ENCODE data around the gene CHIA. TPM values are rescaled to one million over a fixed set of nuclear protein-coding genes. Genes with fewer than 3 reads are reported as not detected.

The CHIA gene
- polyA plus RNA-seq, 6 donors from 2014 or later: not detected

- DNase-seq (no peak), ATAC-seq (ENCODE audit: low read depth in 2 of 2) (peak in 1 of 2 donors; percentile 16)
- peaks cover 16 to 20% (median 18%) of the 10 kb centered on the region in 3 donors for H3K4me1 Mint-ChIP-seq
- H3K4me3 Mint-ChIP-seq: peak overlapping the region; percentile 70 to 89 (median 81)
- peak overlapping the region in 3 of 6 donors; percentile 15 to 70 (median 63) for H3K27ac Mint-ChIP-seq
- peaks cover 5 to 11% of the 10 kb centered on the region in 2 donors for H3K36me3 Mint-ChIP-seq
- peaks cover 0 to 3% (median under 1%) of the 10 kb centered on the region in 7 donors for H3K9me3 Mint-ChIP-seq
- peaks cover 20 to 68% (median 42%) of the 10 kb centered on the region in 3 donors for H3K27me3 Mint-ChIP-seq
Measured at GRCh38 chr1:111271464-111271801, 19.2 kb upstream of the CHIA start.

- ATAC-seq (ENCODE audit: low read depth in 2 of 2): no peak
- Mint-ChIP-seq H3K27ac (no peak overlapping the region), H3K4me1 (peaks cover 16 to 20% (median 18%) of the 10 kb centered on the region in 3 donors), H3K4me3 (peak overlapping the region in 3 of 8 donors; percentile 40 to 81 (median 74)), H3K36me3 (peaks cover 0 to 7% of the 10 kb centered on the region in 2 donors), H3K9me3 (peaks cover 0 to 6% (median 0%) of the 10 kb centered on the region in 7 donors), H3K27me3 (peaks cover 20 to 61% (median 38%) of the 10 kb centered on the region in 3 donors)
- no peak for DNase-seq
Measured at GRCh38 chr1:111272081-111272480, 18.6 kb upstream of the CHIA start.

GRCh38 chr1:111274653-111275052 is 16.0 kb upstream of the CHIA start:
- H3K36me3 Mint-ChIP-seq: peaks cover 6 to 15% of the 10 kb centered on the region in 2 donors
- peaks cover 16 to 20% (median 18%) of the 10 kb centered on the region in 3 donors for H3K4me1 Mint-ChIP-seq
- peaks cover 0 to 6% (median 2%) of the 10 kb centered on the region in 7 donors for H3K9me3 Mint-ChIP-seq
- peaks cover 15 to 59% (median 45%) of the 10 kb centered on the region in 3 donors for H3K27me3 Mint-ChIP-seq
- ATAC-seq (ENCODE audit: low read depth in 2 of 2) (no peak), DNase-seq (no peak)
- no peak overlapping the region for H3K4me3 Mint-ChIP-seq
- no peak overlapping the region for H3K27ac Mint-ChIP-seq

- Mint-ChIP-seq H3K9me3 (peaks cover 0 to 6% (median 2%) of the 10 kb centered on the region in 7 donors), H3K4me1 (peaks cover 15 to 17% (median 16%) of the 10 kb centered on the region in 3 donors), H3K4me3 (no peak overlapping the region), H3K27ac (peak overlapping the region in 1 of 6 donors; percentile 61), H3K36me3 (peaks cover 6 to 15% of the 10 kb centered on the region in 2 donors), H3K27me3 (peaks cover 11 to 56% (median 44%) of the 10 kb centered on the region in 3 donors)
- no peak for ATAC-seq (ENCODE audit: low read depth in 2 of 2)
- no peak for DNase-seq
Measured at GRCh38 chr1:111275079-111275478, 15.6 kb upstream of the CHIA start.

GRCh38 chr1:111275780-111276433 is 14.7 kb upstream of the CHIA start:
- H3K4me3 Mint-ChIP-seq: no peak overlapping the region
- peak overlapping the region in 2 of 6 donors; percentile 12 to 61 for H3K27ac Mint-ChIP-seq
- ATAC-seq (ENCODE audit: low read depth in 2 of 2): no peak
- DNase-seq: no peak
- H3K36me3 Mint-ChIP-seq: peaks cover 6 to 15% of the 10 kb centered on the region in 2 donors
- H3K9me3 Mint-ChIP-seq: peaks cover 0 to 6% (median 2%) of the 10 kb centered on the region in 7 donors
- peaks cover 9% of the 10 kb centered on the region in 3 donors for H3K4me1 Mint-ChIP-seq
- peaks cover 9 to 48% (median 37%) of the 10 kb centered on the region in 3 donors for H3K27me3 Mint-ChIP-seq

GRCh38 chr1:111279144-111279543 is 11.5 kb upstream of the CHIA start:
- Mint-ChIP-seq H3K9me3 (peaks cover 0 to 6% (median 4%) of the 10 kb centered on the region in 7 donors), H3K4me3 (no peak overlapping the region), H3K36me3 (peaks cover 6 to 8% of the 10 kb centered on the region in 2 donors), H3K27ac (no peak overlapping the region), H3K4me1 (no peaks in the 10 kb centered on the region), H3K27me3 (peaks cover 0 to 20% (median 17%) of the 10 kb centered on the region in 3 donors)
- DNase-seq (no peak), ATAC-seq (ENCODE audit: low read depth in 2 of 2) (no peak)

GRCh38 chr1:111280267-111280666 is 10.4 kb upstream of the CHIA start:
- Mint-ChIP-seq H3K9me3 (peaks cover 0 to 6% (median 4%) of the 10 kb centered on the region in 7 donors), H3K4me3 (no peak overlapping the region), H3K27me3 (peaks cover 0 to 17% (median 14%) of the 10 kb centered on the region in 3 donors), H3K36me3 (peaks cover 6 to 8% of the 10 kb centered on the region in 2 donors), H3K27ac (no peak overlapping the region), H3K4me1 (no peaks in the 10 kb centered on the region)
- DNase-seq: no peak
- no peak for ATAC-seq (ENCODE audit: low read depth in 2 of 2)

- Mint-ChIP-seq H3K9me3 (peaks cover 0 to 4% (median 4%) of the 10 kb centered on the region in 7 donors), H3K4me3 (no peak overlapping the region), H3K27ac (no peak overlapping the region), H3K27me3 (peaks cover 0 to 17% (median 14%) of the 10 kb centered on the region in 3 donors), H3K4me1 (no peaks in the 10 kb centered on the region), H3K36me3 (peaks cover 6 to 8% of the 10 kb centered on the region in 2 donors)
- no peak for ATAC-seq (ENCODE audit: low read depth in 2 of 2)
- no peak for DNase-seq
Measured at GRCh38 chr1:111281411-111281810, 9.2 kb upstream of the CHIA start.

- H3K4me3 Mint-ChIP-seq: no peak overlapping the region
- peaks cover 0 to 10% (median 8%) of the 10 kb centered on the region in 3 donors for H3K27me3 Mint-ChIP-seq
- no peak overlapping the region for H3K27ac Mint-ChIP-seq
- ATAC-seq (ENCODE audit: low read depth in 2 of 2): no peak
- DNase-seq: no peak
- H3K9me3 Mint-ChIP-seq: peaks cover 0 to 4% (median 0%) of the 10 kb centered on the region in 7 donors
- peaks cover 3 to 5% of the 10 kb centered on the region in 2 donors for H3K36me3 Mint-ChIP-seq
- no peaks in the 10 kb centered on the region for H3K4me1 Mint-ChIP-seq
Measured at GRCh38 chr1:111283838-111284237, 6.8 kb upstream of the CHIA start.

GRCh38 chr1:111285879-111286278 is 4.8 kb upstream of the CHIA start:
- no peak for ATAC-seq (ENCODE audit: low read depth in 2 of 2)
- H3K36me3 Mint-ChIP-seq: no peaks in the 10 kb centered on the region
- H3K4me3 Mint-ChIP-seq: no peak overlapping the region
- no peaks in the 10 kb centered on the region for H3K27me3 Mint-ChIP-seq
- H3K4me1 Mint-ChIP-seq: no peaks in the 10 kb centered on the region
- H3K27ac Mint-ChIP-seq: no peak overlapping the region
- no peak for DNase-seq
- H3K9me3 Mint-ChIP-seq: peaks cover 0 to 3% (median 0%) of the 10 kb centered on the region in 7 donors

GRCh38 chr1:111286912-111287311 is 3.7 kb upstream of the CHIA start:
- Mint-ChIP-seq H3K4me1 (no peaks in the 10 kb centered on the region), H3K27me3 (no peaks in the 10 kb centered on the region), H3K36me3 (no peaks in the 10 kb centered on the region), H3K9me3 (peaks cover 0 to 4% (median 0%) of the 10 kb centered on the region in 7 donors), H3K27ac (no peak overlapping the region), H3K4me3 (no peak overlapping the region)
- no peak for DNase-seq
- ATAC-seq (ENCODE audit: low read depth in 2 of 2): no peak

- H3K4me3 Mint-ChIP-seq: no peak overlapping the region
- no peak overlapping the region for H3K27ac Mint-ChIP-seq
- no peaks in the 10 kb centered on the region for H3K27me3 Mint-ChIP-seq
- DNase-seq (no peak), ATAC-seq (ENCODE audit: low read depth in 2 of 2) (no peak)
- no peaks in the 10 kb centered on the region for H3K4me1 Mint-ChIP-seq
- H3K9me3 Mint-ChIP-seq: peaks cover 0 to 4% (median 0%) of the 10 kb centered on the region in 7 donors
- H3K36me3 Mint-ChIP-seq: no peaks in the 10 kb centered on the region
Measured at GRCh38 chr1:111289371-111289770, 1.3 kb upstream of the CHIA start.

GRCh38 chr1:111290104-111290503 is 547 bp upstream of the CHIA start:
- Mint-ChIP-seq H3K9me3 (peaks cover 0 to 4% (median 0%) of the 10 kb centered on the region in 7 donors), H3K36me3 (no peaks in the 10 kb centered on the region), H3K4me1 (no peaks in the 10 kb centered on the region), H3K4me3 (no peak overlapping the region), H3K27me3 (no peaks in the 10 kb centered on the region), H3K27ac (no peak overlapping the region)
- DNase-seq: no peak
- ATAC-seq (ENCODE audit: low read depth in 2 of 2): no peak

- peaks cover 0 to 18% of the 10 kb centered on the region in 2 donors for H3K36me3 Mint-ChIP-seq
- no peak overlapping the region for H3K4me3 Mint-ChIP-seq
- DNase-seq (no peak), ATAC-seq (ENCODE audit: low read depth in 2 of 2) (no peak)
- H3K4me1 Mint-ChIP-seq: no peaks in the 10 kb centered on the region
- no peak overlapping the region for H3K27ac Mint-ChIP-seq
- H3K9me3 Mint-ChIP-seq: peaks cover 0 to 16% (median 9%) of the 10 kb centered on the region in 7 donors
- peaks cover 0 to 20% (median 0%) of the 10 kb centered on the region in 3 donors for H3K27me3 Mint-ChIP-seq
Measured at GRCh38 chr1:111294390-111294789, 3.7 kb downstream of the CHIA start.
